Posterior cingulate gyrus (tissue), 11 donors: ENCODE data around the gene CCDC137.

Experiments used
- DNase-seq, 10 donors: peaks; one replicate each; pipeline versions ENCODE4 v3.0.0 to v3.0.0-alpha.2; 2020 to 2021; ENCODE audit warnings: mixed read lengths in 3 of 10
- intact Hi-C: fragments of 100-400 bp; cut with DNase I; formaldehyde crosslinking; loops from one replicate; pipeline ENCODE4 v1.15.1; 2023

Gene CCDC137

DNA sequence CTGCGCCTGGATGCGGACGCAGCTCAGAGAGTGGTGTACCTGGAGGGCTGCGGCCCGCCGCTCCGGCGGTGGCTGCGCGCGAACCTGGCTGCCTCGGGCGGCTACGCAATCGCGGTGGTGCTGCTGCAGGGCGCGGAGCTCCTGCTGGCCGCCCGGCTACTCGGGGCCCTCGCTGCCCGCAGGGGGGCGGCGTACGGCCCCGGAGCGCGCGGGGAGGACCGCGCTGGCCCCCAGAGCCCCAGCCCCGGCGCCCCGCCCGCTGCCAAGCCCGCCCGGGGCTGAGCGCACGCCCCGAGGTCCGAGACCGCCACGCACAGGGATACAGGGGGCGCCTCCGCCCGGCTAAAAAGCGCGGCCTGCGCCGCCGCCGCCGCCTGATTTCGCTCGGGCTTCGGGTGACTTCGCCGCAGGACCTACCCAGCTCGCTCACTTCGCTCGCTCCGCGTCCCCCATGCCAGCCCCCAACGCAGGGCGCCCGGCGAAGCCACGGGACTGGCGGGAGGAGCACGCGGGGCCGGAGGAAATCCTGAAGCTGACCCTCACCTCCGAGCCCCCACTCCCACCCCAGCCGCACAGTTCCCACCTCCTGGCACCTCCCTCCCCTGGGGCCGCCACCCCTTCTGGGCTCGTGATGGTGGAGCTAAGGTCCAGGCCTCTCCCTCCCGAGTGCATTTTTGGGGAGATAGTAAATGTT lies 18.4 kb upstream of the CCDC137 start:
- intact Hi-C loops = no loop called here
- no peak for DNase-seq

DNA sequence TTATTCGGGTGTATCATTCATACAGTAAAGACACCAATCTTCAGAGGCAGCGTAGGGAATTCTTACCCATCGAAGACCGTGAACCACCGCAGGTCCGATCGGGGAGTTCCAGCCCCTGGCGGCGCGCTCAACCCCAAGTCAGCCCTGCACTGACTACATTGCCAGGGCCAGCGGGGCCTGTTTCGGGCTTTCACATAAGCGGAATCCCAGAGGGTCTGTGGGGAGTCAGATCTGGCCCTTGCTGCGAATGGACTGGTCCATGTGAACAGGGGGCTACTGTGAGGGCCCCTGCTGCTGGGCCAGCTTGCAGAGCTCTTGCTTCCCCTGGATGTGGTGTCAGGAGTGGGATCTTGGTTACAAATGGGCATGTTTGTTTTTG lies 17.8 kb upstream of the CCDC137 start:
- DNase-seq = no peak
- intact Hi-C loops = no loop called here

DNA sequence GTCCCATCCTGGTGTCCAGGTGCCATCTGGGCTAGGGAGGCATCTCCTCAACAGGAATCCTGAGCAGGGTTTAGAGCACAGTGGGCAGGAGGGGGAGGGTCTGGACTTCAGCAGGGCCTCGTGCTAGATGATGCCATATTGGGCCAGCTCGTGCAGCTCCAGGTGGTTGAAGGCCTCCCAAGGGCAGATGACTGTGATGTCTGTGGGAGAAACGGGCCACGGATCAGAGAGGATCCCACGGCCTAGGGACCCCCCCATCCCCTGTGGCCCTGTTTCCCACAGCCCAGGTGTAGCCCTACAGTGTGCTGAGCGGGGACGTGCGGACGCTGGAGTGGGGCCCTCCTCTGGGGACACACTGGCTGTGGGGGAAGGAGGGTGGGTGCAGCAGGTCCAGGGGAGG lies 15.6 kb upstream of the CCDC137 start:
- intact Hi-C loops = no loop called here
- DNase-seq = no peak

DNA sequence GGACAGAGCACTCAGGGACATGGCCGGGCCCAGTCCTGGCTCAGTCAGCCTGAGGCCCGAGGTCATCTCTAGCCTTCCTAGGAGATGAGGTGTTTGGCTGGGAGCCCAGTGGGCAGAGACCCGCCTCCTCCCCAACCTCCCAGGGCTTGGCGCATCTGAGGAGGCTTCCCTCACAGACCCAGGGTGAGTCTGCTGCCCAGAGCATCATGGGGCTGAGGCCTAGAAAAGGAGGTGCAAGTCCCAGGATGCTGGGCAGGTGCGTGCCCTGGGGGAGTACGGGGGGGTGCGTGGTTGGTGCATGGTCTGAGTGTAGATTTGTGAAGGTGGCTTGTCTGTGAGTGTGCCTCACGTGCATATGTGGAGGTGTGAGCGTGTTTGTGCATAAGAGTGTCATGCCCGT lies 14.8 kb upstream of the CCDC137 start:
- DNase-seq = no peak
- intact Hi-C loops = no loop called here

DNA sequence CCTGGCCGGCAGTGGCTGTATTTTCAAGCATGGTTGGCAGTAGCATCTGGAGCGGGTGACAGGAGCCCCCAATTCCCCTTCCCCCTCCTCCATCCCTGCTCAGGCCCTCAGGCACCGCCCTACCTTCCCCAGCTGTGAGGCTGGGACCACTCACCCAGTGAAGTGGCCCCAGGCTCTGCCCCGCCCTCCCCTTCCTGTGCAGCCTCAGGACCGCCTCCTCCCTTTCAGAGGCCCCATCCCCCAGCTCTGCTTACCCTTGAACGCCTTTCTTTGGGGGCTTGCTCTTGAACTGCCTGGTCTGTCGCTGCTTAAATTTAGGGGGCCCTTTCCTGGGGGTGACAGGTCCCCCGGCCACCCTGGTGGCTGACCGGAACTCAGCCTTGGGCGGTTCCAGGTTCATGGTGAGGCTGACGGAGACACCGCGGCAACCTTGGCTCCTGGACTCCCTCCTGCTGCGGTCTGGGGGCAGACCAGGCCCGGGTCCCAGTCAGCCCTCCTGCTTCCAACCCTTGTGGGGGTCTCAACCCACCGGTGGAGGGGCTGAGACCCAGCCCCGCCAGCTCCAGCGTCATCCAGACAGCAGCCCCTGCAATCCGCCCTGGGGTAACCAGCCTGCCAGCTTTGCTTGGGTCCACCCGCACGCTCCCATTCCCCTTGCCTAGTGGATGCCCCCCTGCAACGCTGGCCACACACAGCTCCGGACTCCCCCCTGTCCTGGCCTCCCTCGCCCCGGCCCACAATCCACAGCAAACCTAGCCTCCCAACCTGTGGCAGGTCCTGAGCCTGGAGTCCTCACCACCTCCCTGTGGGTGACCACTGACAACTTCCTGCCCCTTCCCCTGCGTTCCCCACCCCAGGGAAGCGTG lies 13.4 kb upstream of the CCDC137 start:
- DNase-seq = peak in 1 of 10 donors; percentile 44
- intact Hi-C loops = no loop called here

DNA sequence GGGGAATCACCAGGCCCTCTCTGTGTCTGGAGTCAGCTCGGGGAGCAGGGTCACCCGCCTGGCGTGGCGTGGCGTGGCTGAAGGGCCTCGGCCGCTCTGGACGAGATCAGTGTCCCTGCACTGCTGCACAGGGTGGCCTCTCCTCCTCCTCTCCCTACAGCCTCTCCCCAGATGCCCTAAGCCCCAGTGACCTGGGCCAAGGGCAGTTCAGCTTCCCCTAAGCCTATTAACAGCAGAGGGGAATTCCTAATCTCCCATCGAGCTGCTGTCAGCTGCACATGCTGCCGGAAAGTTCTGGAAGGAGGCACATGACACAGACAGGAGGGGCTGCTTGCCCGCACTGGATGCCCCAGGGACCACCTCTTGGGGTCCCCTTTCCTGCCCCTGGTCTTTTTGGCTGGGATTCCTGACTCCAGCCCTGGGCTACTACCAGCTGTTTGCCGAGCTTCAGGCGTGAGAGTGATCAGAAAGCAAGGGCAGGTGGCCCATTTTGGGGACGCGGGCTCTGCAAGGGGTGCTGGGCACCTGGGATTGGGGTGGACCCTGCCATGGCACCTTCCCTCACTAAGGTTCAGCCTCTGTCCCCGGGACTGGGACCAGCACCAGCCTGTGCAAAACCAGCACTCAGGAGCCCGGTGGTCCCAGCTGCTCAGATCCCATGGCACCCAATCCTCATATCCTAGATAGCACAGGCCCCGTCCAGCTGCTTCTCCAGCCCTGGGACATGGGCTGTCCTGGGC lies 11.0 kb upstream of the CCDC137 start:
- intact Hi-C loops = no loop called here
- no peak for DNase-seq

DNA sequence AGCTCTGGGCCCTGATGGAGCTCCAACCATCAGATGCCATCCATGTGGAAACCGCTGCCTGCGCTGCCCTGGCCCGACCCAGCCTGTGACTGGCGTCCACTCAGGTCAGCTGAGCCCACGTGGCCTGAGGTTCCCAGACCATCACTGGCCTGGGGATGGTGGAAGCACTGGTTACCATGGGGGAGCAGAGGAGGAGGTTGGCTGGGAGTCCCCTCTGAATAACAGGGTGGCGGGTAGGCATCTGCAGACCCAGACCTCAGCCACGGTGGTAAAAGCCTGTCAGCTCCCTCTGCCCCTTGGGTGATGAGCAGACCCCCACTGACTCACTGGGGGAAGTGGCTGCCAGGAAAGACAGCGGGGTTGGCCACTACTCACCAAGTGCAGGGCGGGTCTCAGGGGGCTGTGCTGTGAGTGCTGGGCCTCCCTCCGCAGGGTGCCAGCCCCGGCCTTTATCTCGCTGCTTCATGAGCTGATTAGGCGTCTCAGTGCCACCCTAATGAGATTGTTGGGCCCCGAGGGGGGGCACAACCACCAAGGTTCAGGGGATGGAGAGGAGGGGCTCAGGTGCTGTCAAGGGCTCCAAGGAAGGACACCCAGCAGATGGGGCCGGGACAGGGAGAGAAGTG lies 10.3 kb upstream of the CCDC137 start, which contains the start of gene PDE6G:
Gene PDE6G (minus strand): TSS at position 425 of the 626 bp plus-strand sequence. CDS start 3,237 bp downstream, outside the sequence.
- intact Hi-C loops = no loop called here
- no peak for DNase-seq

DNA sequence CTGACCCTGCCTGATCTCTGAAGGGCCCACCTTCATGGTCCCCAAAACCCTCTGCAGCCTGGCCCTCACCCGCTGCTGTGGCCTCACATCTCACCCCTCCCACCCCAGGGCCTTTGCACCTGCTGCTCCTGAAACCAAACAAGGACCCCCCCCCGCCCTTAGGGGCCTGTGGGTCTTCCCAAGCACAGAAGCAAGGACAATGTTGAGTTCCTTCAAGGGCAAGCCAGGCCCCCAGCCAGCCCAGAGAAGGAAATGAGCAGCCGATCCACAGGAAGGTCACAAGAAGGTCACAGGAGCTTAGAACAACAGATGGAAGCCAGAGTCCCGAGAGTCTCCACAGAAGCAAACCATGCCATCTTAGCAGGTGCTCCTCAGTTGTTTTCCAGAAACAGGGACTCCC lies 9.7 kb upstream of the CCDC137 start:
- intact Hi-C loops = no loop called here
- DNase-seq = no peak

DNA sequence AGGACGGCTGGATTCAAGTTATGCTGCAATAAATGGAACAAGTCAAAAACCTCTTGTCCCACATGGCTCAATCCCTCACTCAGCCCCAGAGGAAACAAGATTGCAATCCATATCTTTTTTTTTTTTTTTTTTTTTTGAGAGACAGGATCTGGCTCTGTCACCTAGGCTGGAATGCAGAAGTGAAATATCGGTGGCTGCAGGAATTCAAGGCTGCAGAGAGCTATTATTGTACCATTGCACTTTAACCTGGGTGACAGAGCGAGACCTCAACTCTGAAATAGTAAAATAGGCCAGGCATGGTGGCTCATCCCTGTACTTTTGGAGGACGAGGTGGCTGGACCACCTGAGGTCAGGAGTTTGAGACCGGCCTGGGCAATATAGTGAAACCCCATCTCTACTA lies 7.5 kb upstream of the CCDC137 start:
- intact Hi-C loops = no loop called here
- no peak for DNase-seq

DNA sequence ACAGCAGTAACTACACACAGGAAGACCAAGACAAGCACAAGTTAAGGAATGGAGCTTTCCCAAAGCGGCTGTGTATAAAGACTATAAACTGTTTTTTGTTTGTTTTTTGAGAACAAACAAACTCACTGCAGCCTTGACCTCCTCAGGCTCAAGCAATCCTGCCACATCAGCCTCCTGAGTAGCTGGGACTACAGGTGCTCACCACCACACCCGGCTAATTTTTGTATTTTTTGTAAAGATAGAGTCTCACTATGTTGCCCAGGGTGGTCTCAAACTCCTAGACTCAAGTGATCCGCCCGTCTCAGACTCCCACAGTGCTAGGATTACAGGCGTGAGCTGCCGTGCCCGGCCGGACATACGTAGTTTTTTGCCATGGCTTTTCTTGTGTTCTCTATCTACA lies 6.1 kb upstream of the CCDC137 start:
- intact Hi-C loops = no loop called here
- no peak for DNase-seq

DNA sequence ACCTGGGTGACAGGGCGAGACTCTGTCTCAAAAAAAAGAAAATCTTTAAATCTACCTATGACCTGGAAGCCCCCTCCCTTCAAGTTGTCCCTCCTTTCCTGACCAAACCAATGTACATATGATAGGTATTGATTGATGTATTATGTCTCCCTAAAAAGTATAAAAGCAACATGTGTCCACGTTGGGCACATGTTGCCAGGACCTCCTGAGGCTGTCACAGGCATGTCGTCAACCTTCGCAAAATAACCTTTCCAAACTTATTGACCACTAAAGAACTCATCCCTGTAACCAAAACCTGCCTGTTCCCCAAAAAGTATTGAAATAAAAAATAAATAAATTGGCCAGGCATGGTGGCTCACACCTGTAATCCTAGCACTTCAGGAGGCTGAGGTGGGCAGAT lies 4.5 kb upstream of the CCDC137 start:
- DNase-seq = no peak
- intact Hi-C loops = no loop called here

DNA sequence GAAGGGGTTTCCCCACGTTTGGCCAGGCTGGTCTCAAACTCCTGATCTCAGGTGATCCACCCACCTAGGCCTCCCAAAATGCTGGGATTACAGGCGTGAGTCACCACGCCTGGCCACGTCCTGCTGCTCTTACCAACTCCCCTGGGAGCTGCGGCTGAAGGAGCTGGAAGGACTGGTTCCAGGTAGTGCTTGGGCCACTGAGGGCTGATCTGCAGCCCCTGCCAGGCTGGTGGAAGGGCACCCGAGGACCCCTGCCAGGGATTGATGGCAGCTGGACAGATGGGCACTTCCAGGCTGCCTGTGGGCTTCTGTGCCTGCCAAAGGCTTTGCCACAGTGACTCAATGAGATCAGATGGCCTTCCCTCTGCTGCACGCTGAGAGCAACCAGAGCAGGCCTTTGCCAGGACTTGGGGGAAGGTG lies 2.5 kb upstream of the CCDC137 start:
- no peak for DNase-seq
- intact Hi-C loops = no loop called here

DNA sequence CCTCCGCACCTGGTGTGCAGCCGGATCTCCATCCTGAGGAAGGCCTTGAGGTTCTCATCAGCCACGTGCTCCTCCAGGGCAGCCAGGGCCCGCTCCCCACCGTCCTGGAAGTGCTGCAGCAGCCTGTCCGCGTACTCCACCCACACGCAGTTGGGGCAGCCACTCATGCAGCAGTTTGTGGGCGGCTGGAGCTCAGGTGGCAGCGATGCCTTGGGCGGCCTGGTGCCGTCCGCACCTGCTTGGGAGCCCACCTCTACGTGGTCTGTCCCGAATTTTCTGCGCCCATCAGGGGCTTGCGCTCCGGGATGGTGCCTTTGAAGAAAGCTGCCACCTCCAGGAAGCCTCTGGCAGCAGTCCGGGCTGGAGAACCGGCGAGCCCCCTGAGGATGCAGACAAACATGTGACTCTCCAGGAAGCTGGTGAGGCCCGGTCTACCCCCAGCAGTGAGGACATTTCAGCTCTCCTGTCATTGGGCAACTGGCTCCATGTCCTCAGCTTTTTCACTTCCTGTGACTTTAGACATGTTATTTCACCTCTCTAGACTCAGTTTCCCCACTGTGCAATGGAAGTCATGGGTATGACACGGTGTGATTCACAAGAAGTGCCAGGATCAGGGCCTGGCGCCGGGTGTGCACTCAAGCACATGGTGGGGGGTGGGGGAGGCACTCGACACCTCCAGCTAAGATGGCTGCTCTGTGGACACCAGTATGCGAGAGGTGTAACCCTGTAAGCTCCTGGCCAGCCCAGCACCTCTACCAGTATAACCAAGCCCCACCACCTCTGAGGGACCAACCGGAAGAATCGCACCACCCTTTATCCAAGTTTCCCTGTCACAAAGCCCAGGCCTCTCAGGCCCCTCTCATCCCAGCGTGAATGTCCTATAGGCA lies 1.1 kb upstream of the CCDC137 start:
- DNase-seq = peak in 8 of 10 donors; percentile 28 to 93 (median 60)
- intact Hi-C loops = loop anchor here (2.0 kb wide), 1 partner anchor 29 kb away; the partner anchor contains the start of genes NPLOC4 and TSPAN10

DNA sequence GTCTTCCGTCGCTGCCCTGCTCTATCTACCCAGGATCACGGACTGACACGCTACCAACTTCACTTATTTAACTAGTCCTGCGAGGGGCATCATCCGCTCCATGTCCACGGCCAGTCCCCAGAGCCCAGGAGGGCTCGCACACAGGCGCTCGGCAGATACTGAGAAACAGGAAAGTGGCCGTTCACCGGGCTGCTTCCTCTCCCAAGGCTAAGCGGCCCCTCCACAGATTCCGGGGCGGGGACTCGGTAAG lies 520 bp upstream of the CCDC137 start:
- intact Hi-C loops = loop anchor here (2.0 kb wide), 1 partner anchor 29 kb away; the partner anchor contains the start of genes NPLOC4 and TSPAN10
- DNase-seq = no peak

DNA sequence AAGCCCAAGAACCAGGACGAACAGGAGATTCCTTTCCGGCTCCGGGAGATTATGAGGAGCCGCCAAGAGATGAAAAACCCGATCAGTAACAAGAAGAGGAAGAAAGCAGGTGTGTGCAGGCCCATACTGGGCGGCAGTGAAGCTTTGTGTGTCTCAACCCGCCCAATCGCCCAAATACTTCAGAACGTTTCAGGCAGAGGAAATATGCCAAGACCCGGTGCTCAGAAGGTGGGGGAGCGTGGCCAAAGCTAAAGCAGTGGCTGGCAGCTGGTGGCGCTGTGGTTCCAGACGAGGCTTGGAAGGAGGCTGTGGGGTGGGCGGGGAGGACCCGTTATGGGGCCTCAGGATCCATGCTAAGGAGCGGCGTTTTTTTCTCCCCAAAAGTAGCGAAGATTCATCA lies 1.2 kb downstream of the CCDC137 start:
- intact Hi-C loops = loop anchor here (2.0 kb wide), 1 partner anchor 31 kb away; the partner anchor contains the start of genes NPLOC4 and TSPAN10
- no peak for DNase-seq

DNA sequence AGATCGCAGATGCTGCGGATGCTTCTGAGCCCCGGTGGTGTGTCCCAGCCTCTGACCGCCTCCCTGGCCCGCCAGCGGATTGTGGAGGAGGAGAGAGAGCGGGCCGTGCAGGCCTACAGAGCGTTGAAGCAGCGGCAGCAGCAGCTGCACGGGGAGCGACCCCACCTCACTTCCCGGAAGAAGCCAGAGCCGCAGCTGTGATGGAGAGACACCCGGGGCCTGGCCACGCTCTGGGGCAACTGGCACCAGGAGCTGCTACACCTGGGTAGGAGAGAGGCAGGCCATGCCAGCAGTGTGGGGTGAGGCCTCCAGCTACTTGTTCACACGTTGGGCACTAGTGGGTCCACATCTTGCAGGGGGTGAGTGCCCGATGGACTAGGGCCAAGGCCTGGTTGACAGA lies 6.0 kb downstream of the CCDC137 start:
- DNase-seq = no peak

DNA sequence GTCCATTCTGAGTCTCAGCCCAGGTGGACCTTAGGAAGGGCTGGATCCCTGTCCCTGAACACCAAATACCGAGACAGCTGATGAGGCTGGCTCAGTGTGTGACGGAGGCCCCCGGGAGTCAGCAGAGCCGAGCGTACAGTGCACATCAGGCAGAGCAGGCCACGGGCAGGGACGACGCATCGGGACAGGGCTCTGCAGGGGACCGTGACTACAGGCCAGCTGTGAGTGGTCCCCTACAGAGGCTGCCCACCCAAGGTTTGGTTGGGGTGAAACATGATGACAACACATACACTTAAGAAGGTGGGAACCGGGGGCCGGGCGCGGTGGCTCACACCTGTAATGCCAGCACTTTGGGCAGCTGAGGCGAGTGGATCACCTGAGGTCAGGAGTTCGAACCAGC lies 6.4 kb downstream of the CCDC137 start:
- intact Hi-C loops = no loop called here
- DNase-seq = no peak

More for the DNA sequence above, 6.0 kb downstream of the CCDC137 start:
- intact Hi-C loops = no loop called here

DNA sequence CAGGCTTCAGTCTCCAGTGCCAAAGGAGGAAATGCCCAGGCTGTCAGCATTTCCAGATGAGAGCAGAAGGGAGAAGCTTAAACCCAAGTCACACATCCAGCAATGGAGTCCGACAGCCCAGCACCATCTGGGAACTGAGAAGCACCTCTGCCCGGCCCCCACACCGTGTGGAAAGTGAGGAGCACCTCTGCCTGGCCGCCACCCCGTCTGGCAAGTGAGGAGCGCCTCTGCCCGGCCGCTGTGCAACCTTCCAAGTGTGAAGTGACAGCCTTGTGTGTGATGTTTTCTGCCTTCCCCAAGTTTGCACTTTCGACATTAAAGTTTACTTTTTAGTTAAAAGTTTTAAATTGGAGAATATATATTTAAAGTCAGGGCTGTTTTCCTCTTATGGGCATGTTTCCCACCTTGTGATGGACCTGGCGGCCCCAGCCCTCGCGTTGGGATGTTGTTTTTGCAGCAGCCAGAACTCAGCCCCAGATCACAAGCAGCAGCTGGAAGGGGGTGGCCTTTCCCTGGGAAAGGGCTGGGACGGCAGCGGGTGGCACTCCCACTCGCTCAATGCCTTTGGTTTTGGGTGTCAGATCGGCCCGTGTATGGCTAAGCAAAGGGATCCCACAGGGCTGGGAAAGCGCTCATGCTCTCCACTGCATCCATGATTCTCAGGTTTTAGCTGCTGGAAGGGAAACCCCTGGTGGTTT lies 7.2 kb downstream of the CCDC137 start:
- no peak for DNase-seq
- intact Hi-C loops = no loop called here
